OCI-LY7 (cell line): ENCODE measurements around the gene GLE1. TPM values are rescaled to one million over a fixed set of nuclear protein-coding genes. Genes with fewer than 3 reads are reported as not detected.

Experiments used
- BruUV-seq: library from RNA; stranded (reverse); fragments of 400-500 nt; replicated peaks from 2 replicates; lab custom pipeline; 2021; lab: Mats Ljungman, UMichigan
- CTCF ChIA-PET: fragments of 300-600 bp; sonication (Branson Sonifier 250); formaldehyde crosslinking; loops from one replicate; lab custom pipeline; 2022; ENCODE audit warnings: antibody characterized with exemption; ENCODE audit not compliant: unreplicated experiment; lab: Charles Lee
- POLR2A ChIA-PET: fragments of 300-600 bp; sonication (Branson Sonifier 250); formaldehyde crosslinking; loops from one replicate; lab custom pipeline; 2022; ENCODE audit warnings: antibody characterized with exemption; lab: Charles Lee
- DNase-seq: peaks from one replicate; pipeline ENCODE4 v3.0.0-alpha.2; 2015; ENCODE audit warnings: low spot score
- H2AFZ ChIP-seq: fragments of 200-600 bp; sonication (generic), shearing (Covaris generic); 2 replicates; pipeline ENCODE4 v1.6.1; 2014; ENCODE audit warnings: mild to moderate bottlenecking, antibody characterized with exemption, low read length, moderate library complexity
- H3K27ac ChIP-seq: fragments of 200-600 bp; sonication (generic); 2 replicates; pipeline ENCODE4 v1.5.1; 2014; ENCODE audit warnings: mixed run types, low read depth, mild to moderate bottlenecking, moderate library complexity, low read length, inconsistent platforms; ENCODE audit not compliant: poor library complexity, severe bottlenecking
- H3K36me3 ChIP-seq: fragments of 200-600 bp; sonication (generic); 2 replicates; pipeline ENCODE4 v1.6.1; 2014; ENCODE audit warnings: mild to moderate bottlenecking, antibody characterized with exemption, low read length, moderate library complexity, mixed read lengths; ENCODE audit not compliant: insufficient read depth
- H3K4me1 ChIP-seq: fragments of 200-600 bp; sonication (generic); 2 replicates; pipeline ENCODE4 v1.5.1; 2014; ENCODE audit warnings: mild to moderate bottlenecking, low read length; ENCODE audit not compliant: insufficient read depth, poor library complexity, severe bottlenecking
- H3K4me2 ChIP-seq: fragments of 200-600 bp; sonication (generic); 2 replicates; pipeline ENCODE4 v1.6.1; 2014; ENCODE audit warnings: mild to moderate bottlenecking, low read length
- H3K4me3 ChIP-seq: fragments of 200-600 bp; sonication (generic); 2 replicates; pipeline ENCODE4 v1.5.1; 2014; ENCODE audit warnings: mild to moderate bottlenecking, low read depth, low read length; ENCODE audit not compliant: poor library complexity, severe bottlenecking
- H3K79me2 ChIP-seq: fragments of 200-600 bp; sonication (generic); 2 replicates; pipeline ENCODE4 v1.6.1; 2016; ENCODE audit warnings: low read depth, mild to moderate bottlenecking, low read length, moderate library complexity, mixed read lengths; ENCODE audit not compliant: insufficient read depth
- H3K9me2 ChIP-seq: fragments of 200-600 bp; sonication (generic); 2 replicates; pipeline ENCODE4 v1.6.1; 2016; ENCODE audit warnings: mild to moderate bottlenecking, low read length, mixed read lengths; ENCODE audit not compliant: insufficient read depth
- H3K9me3 ChIP-seq: fragments of 200-600 bp; sonication (generic); 2 replicates; pipeline ENCODE4 v1.6.1; 2014; ENCODE audit warnings: mild to moderate bottlenecking, mixed run types, low read length, mixed read lengths
- H4K20me1 ChIP-seq: fragments of 200-600 bp; sonication (generic); 2 replicates; pipeline ENCODE4 v1.6.1; 2014; ENCODE audit warnings: mild to moderate bottlenecking, antibody characterized with exemption, low read length, moderate library complexity, mixed read lengths; ENCODE audit not compliant: insufficient read depth
- CTCF ChIP-seq: fragments of 200-600 bp; sonication (generic); conservative IDR thresholded peaks from 2 replicates; pipeline ENCODE4 v1.5.1; 2014; ENCODE audit warnings: mild to moderate bottlenecking, antibody characterized with exemption, low read length, moderate library complexity, mixed read lengths
- EZH2phosphoT487 ChIP-seq: fragments of 200-600 bp; sonication (generic); IDR thresholded peaks from 2 replicates; pipeline ENCODE4 v1.6.1; 2018; ENCODE audit warnings: low read depth, borderline replicate concordance, mild to moderate bottlenecking, mixed run types, antibody characterized with exemption, low read length, moderate library complexity, mixed read lengths
- intact Hi-C: fragments of 100-400 bp; cut with micrococcal nuclease; formaldehyde crosslinking; loops from one replicate; pipeline ENCODE4 v1.10.0; 2022; ENCODE audit not compliant: unreplicated experiment
- total RNA-seq, 2 experiments: library from RNA; depleted of rRNA in 1 of 2; stranded (reverse); fragments of >200 nt in 1 of 2; shearing (Covaris generic) in 1 of 2; gene quantifications; 2 replicates each; pipeline ENCODE4 v1.2.3, GENCODE V29; 2014 to 2022

The GLE1 gene
- total RNA-seq, 2 experiments from 2014 or later, result 30.8 to 45.2 TPM

GRCh38 chr9:128556926-128557634, 52.6 kb downstream of the GLE1 start:
- peaks cover 47% of the 10 kb centered on the region for H3K4me1 ChIP-seq
- ChIA-PET CTCF (no interaction called here), POLR2A (interaction anchor here (0.6 kb wide), 1 partner anchor 318 kb away, joined by 4 read pairs; no protein-coding TSS in a partner anchor)
- peaks cover 14% of the 10 kb centered on the region; the same call in 1 of the 2 replicates for H3K36me3 ChIP-seq
- BruUV-seq, result no TSS peak
- peaks cover 26% of the 10 kb centered on the region; the same call in 1 of the 2 replicates for H4K20me1 ChIP-seq
- peak overlapping the region; percentile 82 for H3K4me2 ChIP-seq
- peaks cover 70% of the 10 kb centered on the region for H3K79me2 ChIP-seq
- no peak overlapping the region for H3K4me3 ChIP-seq
- H2AFZ ChIP-seq, result no peak overlapping the region
- intact Hi-C loops, result loop anchor here (10.0 kb wide), 1 partner anchor 168 kb away; the partner anchor contains the start of gene ZDHHC12
- no peak for DNase-seq
- H3K9me2 ChIP-seq, result no peaks in the 10 kb centered on the region
- H3K27ac ChIP-seq, result no peak overlapping the region
- no peaks in the 10 kb centered on the region for H3K9me3 ChIP-seq
- TF ChIP-seq EZH2phosphoT487, result no peak
- TF ChIP-seq CTCF, result no peak

- no TSS peak for BruUV-seq
- ChIA-PET CTCF (no interaction called here), POLR2A (interaction anchor here (0.6 to 1.2 kb wide), 3 partner anchors 13 to 237 kb away, joined by 3 read pairs; no protein-coding TSS in a partner anchor)
- Histone ChIP-seq H2AFZ (no peak overlapping the region), H3K4me2 (peak overlapping the region; percentile 52), H3K9me3 (no peaks in the 10 kb centered on the region), H3K79me2 (peaks cover 61% of the 10 kb centered on the region), H4K20me1 (peaks cover 20% of the 10 kb centered on the region; the same call in 1 of the 2 replicates), H3K27ac (no peak overlapping the region), H3K4me3 (no peak overlapping the region), H3K9me2 (no peaks in the 10 kb centered on the region), H3K4me1 (peaks cover 46% of the 10 kb centered on the region), H3K36me3 (peaks cover 18% of the 10 kb centered on the region; the same call in 1 of the 2 replicates)
- peak; percentile 53 for DNase-seq
- intact Hi-C loops, result loop anchor here (10.0 kb wide), 1 partner anchor 166 kb away; the partner anchor contains the start of gene ZDHHC12
- no peak for TF ChIP-seq CTCF
- no peak for TF ChIP-seq EZH2phosphoT487
These were observed 54.2 kb downstream of the GLE1 start for GRCh38 chr9:128558431-128559310.
